T-helper 2 cell treated with Interferon-gamma antibody and Interleukin-4, amounts not matched to agents 5 μg/mL and 100 μg/mL, for 36 hours (primary cell): ENCODE results near the gene HIVEP1.
A peak's percentile ranks its signal among the peaks of the same experiment; 100 is the strongest.

Experiments
- DNase-seq: peaks from one replicate; pipeline ENCODE4 v3.0.0; 2021; ENCODE audit warnings: low spot score
- H3K27ac Mint-ChIP-seq: one replicate; pipeline ENCODE4 v1.8.0; 2021; ENCODE audit warnings: mild to moderate bottlenecking, mixed read lengths
- H3K27me3 Mint-ChIP-seq: one replicate; pipeline ENCODE4 v1.8.0; 2021; ENCODE audit warnings: low read depth, mixed read lengths
- H3K36me3 Mint-ChIP-seq: one replicate; pipeline ENCODE4 v1.8.0; 2021; ENCODE audit warnings: low read depth, mixed read lengths
- H3K4me1 Mint-ChIP-seq: one replicate; pipeline ENCODE4 v1.8.0; 2021; ENCODE audit warnings: low read depth, mixed read lengths
- H3K4me3 Mint-ChIP-seq: one replicate; pipeline ENCODE4 v1.8.0; 2022; ENCODE audit warnings: mild to moderate bottlenecking, moderate library complexity, mixed read lengths
- H3K9me3 Mint-ChIP-seq: one replicate; pipeline ENCODE4 v1.8.0; 2021; ENCODE audit warnings: mixed read lengths

HIVEP1 gene

GRCh38 chr6:12196326-12196936 is 184.3 kb downstream of the HIVEP1 start:
- Mint-ChIP-seq H3K4me3 (no peak overlapping the region), H3K36me3 (no peaks in the 10 kb centered on the region), H3K9me3 (no peaks in the 10 kb centered on the region), H3K27me3 (peaks cover 2% of the 10 kb centered on the region), H3K27ac (no peak overlapping the region), H3K4me1 (no peaks in the 10 kb centered on the region)
- no peak for DNase-seq

- Mint-ChIP-seq H3K4me1 (no peaks in the 10 kb centered on the region), H3K36me3 (no peaks in the 10 kb centered on the region), H3K4me3 (no peak overlapping the region), H3K27ac (no peak overlapping the region), H3K27me3 (peaks cover 3% of the 10 kb centered on the region), H3K9me3 (no peaks in the 10 kb centered on the region)
- no peak for DNase-seq
Observed at GRCh38 chr6:12198851-12199250, 186.7 kb downstream of the HIVEP1 start.

DNA sequence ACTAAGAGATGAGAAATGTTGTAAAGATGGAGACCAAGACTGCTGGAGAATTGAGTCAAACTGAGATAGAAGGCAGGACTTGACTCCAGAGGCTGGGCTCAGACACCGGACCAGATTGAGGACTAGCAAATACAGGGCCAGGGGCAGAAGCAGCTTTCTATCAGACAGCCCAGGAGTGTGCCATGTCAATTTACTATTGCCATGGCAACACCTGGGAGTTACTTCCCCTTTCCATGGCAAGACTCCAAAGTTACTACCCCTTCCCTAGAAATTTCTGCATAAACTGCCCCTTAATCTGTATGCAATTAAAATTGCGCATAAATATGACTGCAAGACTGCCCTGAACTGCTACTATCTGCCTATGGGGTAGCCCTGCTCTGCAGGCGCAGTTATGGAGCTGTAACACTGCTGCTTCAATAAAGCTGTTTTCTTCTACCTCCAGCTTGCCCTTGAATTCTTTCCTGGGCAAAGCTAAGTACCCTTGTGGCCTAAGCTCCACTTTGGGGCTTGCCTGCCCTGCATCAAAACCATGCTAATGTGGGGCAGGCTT is 188.0 kb downstream of the HIVEP1 start:
- no peaks in the 10 kb centered on the region for H3K36me3 Mint-ChIP-seq
- no peaks in the 10 kb centered on the region for H3K9me3 Mint-ChIP-seq
- peaks cover 11% of the 10 kb centered on the region for H3K27me3 Mint-ChIP-seq
- DNase-seq, result no peak
- no peak overlapping the region for H3K27ac Mint-ChIP-seq
- no peak overlapping the region for H3K4me3 Mint-ChIP-seq
- H3K4me1 Mint-ChIP-seq, result no peaks in the 10 kb centered on the region

GRCh38 chr6:12200761-12201160 is 188.6 kb downstream of the HIVEP1 start:
- H3K4me1 Mint-ChIP-seq, result no peaks in the 10 kb centered on the region
- peaks cover 11% of the 10 kb centered on the region for H3K27me3 Mint-ChIP-seq
- H3K36me3 Mint-ChIP-seq, result no peaks in the 10 kb centered on the region
- no peaks in the 10 kb centered on the region for H3K9me3 Mint-ChIP-seq
- H3K27ac Mint-ChIP-seq, result no peak overlapping the region
- H3K4me3 Mint-ChIP-seq, result no peak overlapping the region
- DNase-seq, result no peak

DNA sequence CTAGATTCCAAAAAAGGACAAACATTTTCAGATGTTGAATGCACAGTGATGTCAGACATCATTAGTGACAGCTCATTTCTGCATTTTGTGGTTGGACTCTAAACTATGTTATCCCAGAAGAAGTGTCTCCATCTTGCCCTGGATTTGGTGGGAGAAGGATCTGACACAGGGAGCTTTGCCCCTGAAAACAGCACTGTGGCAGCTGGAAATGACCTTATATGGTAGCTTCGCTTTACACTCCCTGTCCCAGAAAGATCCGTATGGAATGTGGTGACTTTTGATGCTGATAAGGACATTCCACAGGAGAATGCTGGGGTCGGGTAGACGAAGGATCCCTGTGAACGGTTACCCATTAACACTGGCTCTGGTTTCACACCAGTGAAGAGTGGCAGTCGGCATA is 190.9 kb downstream of the HIVEP1 start:
- Mint-ChIP-seq H3K4me3 (no peak overlapping the region), H3K9me3 (no peaks in the 10 kb centered on the region), H3K27me3 (peaks cover 11% of the 10 kb centered on the region), H3K27ac (no peak overlapping the region), H3K4me1 (no peaks in the 10 kb centered on the region), H3K36me3 (no peaks in the 10 kb centered on the region)
- no peak for DNase-seq

- H3K4me1 Mint-ChIP-seq, result no peaks in the 10 kb centered on the region
- H3K4me3 Mint-ChIP-seq, result no peak overlapping the region
- H3K9me3 Mint-ChIP-seq, result no peaks in the 10 kb centered on the region
- no peaks in the 10 kb centered on the region for H3K36me3 Mint-ChIP-seq
- DNase-seq, result peak; percentile 4
- peaks cover 10% of the 10 kb centered on the region for H3K27me3 Mint-ChIP-seq
- no peak overlapping the region for H3K27ac Mint-ChIP-seq
Observed at GRCh38 chr6:12208190-12208589, 196.1 kb downstream of the HIVEP1 start.

- no peak for DNase-seq
- Mint-ChIP-seq H3K27ac (no peak overlapping the region), H3K4me3 (no peak overlapping the region), H3K9me3 (no peaks in the 10 kb centered on the region), H3K27me3 (peaks cover 10% of the 10 kb centered on the region), H3K4me1 (no peaks in the 10 kb centered on the region), H3K36me3 (no peaks in the 10 kb centered on the region)
Observed at GRCh38 chr6:12208673-12209072, 196.6 kb downstream of the HIVEP1 start.
